Measurements from ENCODE around the gene SLC19A1. TPM values are rescaled to one million over a fixed set of nuclear protein-coding genes. Genes with fewer than 3 reads are reported as not detected.

SLC19A1 gene
- total and polyA plus RNA-seq, 8 donors = 2.9 to 23.3 (median 5.3) TPM

GRCh38 chr21:45475797-45476570, 66.3 kb downstream of the SLC19A1 start:
- H3K4me1 ChIP-seq = peaks cover 20 to 51% (median 33%) of the 10 kb centered on the region in 4 donors
- H3K4me3 ChIP-seq = no peak overlapping the region
- TF ChIP-seq EP300 (IDR thresholded peaks at IDR 0.05) = no peak
- TF ChIP-seq POLR2AphosphoS5 (IDR thresholded peaks at IDR 0.05) = no peak
- TF ChIP-seq POLR2A (IDR thresholded peaks at IDR 0.05) = no peak
- no peak for TF ChIP-seq CTCF (IDR thresholded peaks at IDR 0.05)
- intact Hi-C loops (cut with DNase I; ENCODE audit: low total_unique reads) = loop anchor here (5.0 kb wide), 1 partner anchor 121 kb away; no protein-coding TSS in a partner anchor
- peaks cover 0 to 47% (median 25%) of the 10 kb centered on the region in 4 donors for H3K36me3 ChIP-seq
- WGBS, 5 donors = 87 to 92% (median 90%) methylated on average over 47 to 53 of the region's 53 CpGs
- no peaks in the 10 kb centered on the region for H3K9me3 ChIP-seq
- H3K27ac ChIP-seq = no peak overlapping the region
- peaks cover 0 to 22% (median 0%) of the 10 kb centered on the region in 3 donors for H3K27me3 ChIP-seq
- no peak for DNase-seq

- intact Hi-C loops (cut with DNase I; ENCODE audit: low total_unique reads) = loop anchor here (5.0 kb wide), 1 partner anchor 122 kb away; no protein-coding TSS in a partner anchor
Observed at GRCh38 chr21:45475004-45475685, 67.1 kb downstream of the SLC19A1 start.

GRCh38 chr21:45474323-45474950, 67.8 kb downstream of the SLC19A1 start:
- Histone ChIP-seq H3K27ac (no peak overlapping the region), H3K9me3 (no peaks in the 10 kb centered on the region), H3K4me3 (no peak overlapping the region), H3K4me1 (peaks cover 25 to 64% (median 39%) of the 10 kb centered on the region in 4 donors), H3K36me3 (peaks cover 0 to 32% (median 21%) of the 10 kb centered on the region in 4 donors), H3K27me3 (peaks cover 0 to 22% (median 0%) of the 10 kb centered on the region in 3 donors)
- intact Hi-C loops (cut with DNase I; ENCODE audit: low total_unique reads) = no loop called here
- DNase-seq = no peak
- 90 to 97% (median 95%) methylated on average over 17 to 18 of the region's 18 CpGs for WGBS, 5 donors
- TF ChIP-seq EP300 (IDR thresholded peaks at IDR 0.05) (no peak), CTCF (IDR thresholded peaks at IDR 0.05) (no peak), POLR2AphosphoS5 (IDR thresholded peaks at IDR 0.05) (no peak)

More at GRCh38 chr21:45475004-45475685, 67.1 kb downstream of the SLC19A1 start:
- peaks cover 0 to 22% (median 0%) of the 10 kb centered on the region in 3 donors for H3K27me3 ChIP-seq
- no peak overlapping the region for H3K27ac ChIP-seq
- H3K4me3 ChIP-seq = no peak overlapping the region
- 89 to 94% (median 91%) methylated on average over 32 to 43 of the region's 43 CpGs for WGBS, 5 donors
- TF ChIP-seq EP300 (IDR thresholded peaks at IDR 0.05) (no peak), CTCF (IDR thresholded peaks at IDR 0.05) (no peak), POLR2AphosphoS5 (IDR thresholded peaks at IDR 0.05) (no peak), POLR2A (IDR thresholded peaks at IDR 0.05) (no peak)
- no peak for DNase-seq
- H3K9me3 ChIP-seq = no peaks in the 10 kb centered on the region
- peaks cover 0 to 39% (median 22%) of the 10 kb centered on the region in 4 donors for H3K36me3 ChIP-seq
- H3K4me1 ChIP-seq = peaks cover 25 to 59% (median 39%) of the 10 kb centered on the region in 4 donors
